IPS-18a (cell line): Measurements from ENCODE around the gene DDX11.
"Not testable (repeated sequence)": the region's sequence is repeated elsewhere in the genome, so short reads cannot be mapped to it uniquely, and the experiment has no call there.

Experiments used
- H3K27ac ChIP-seq: one replicate; pipeline ENCODE4 v1.5.1; 2013; ENCODE audit warnings: low read length
- H3K27me3 ChIP-seq: one replicate; pipeline ENCODE4 v1.6.1; 2013; ENCODE audit warnings: mild to moderate bottlenecking, low read length; ENCODE audit not compliant: control insufficient read depth, insufficient read depth
- H3K36me3 ChIP-seq: one replicate; pipeline ENCODE4 v1.6.1; 2013; ENCODE audit warnings: low read depth, low read length; ENCODE audit not compliant: control insufficient read depth
- H3K4me1 ChIP-seq: one replicate; pipeline ENCODE4 v1.6.1; 2013; ENCODE audit warnings: low read depth, low read length; ENCODE audit not compliant: control insufficient read depth
- H3K4me3 ChIP-seq: one replicate; pipeline ENCODE4 v1.5.1; 2013; ENCODE audit warnings: low read length
- H3K9ac ChIP-seq: one replicate; pipeline ENCODE4 v1.6.1; 2013; ENCODE audit warnings: mild to moderate bottlenecking, low read length, moderate library complexity
- H3K9me3 ChIP-seq: one replicate; pipeline ENCODE4 v1.6.1; 2013; ENCODE audit warnings: low read depth, low read length; ENCODE audit not compliant: control insufficient read depth

DDX11 gene

DNA sequence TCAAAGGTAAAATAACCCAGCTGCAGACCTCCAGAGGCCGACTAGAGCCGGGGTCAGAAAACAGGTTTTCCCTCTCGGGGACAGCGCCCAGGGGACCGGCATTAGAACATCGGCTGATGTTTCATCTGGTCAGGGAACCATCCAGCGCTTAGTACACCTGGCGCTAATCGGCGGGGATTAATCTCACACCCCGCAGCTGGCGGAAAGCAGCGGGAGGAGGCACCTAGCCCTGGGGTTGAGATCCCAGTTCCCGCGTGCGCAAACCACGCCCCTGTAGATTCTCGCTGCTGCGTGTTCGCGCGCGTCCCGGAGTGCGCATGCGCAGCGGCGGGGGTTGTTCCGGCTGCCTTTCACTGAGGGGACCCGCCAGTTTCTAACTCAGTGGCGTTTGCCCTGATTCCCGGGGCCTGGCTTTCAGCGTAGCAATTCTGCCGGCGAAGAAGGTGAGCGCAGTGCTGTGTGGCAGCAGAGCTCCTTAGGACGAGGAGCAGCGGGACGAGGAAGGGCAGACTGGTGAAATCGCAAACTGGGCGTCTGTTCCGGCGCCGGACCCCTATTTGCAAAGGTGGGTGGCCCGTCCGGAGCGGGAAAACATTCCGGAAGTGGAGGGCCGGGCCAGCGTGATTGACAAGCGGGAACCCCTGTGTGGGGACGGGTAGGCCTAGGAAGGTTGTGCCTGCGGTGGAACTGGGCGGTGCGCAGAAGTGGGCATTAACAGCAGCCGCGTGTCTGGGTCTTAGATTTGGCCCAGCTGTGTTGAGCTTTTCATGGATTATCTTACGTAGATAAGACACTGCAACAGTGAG lies at the start of gene DDX11:
TSS of gene DDX11 (plus strand) at position 334 of the 806 bp plus-strand sequence. CDS start 4,534 bp downstream, outside the sequence.
- H3K9me3 ChIP-seq, H3K36me3 ChIP-seq, H3K27me3 ChIP-seq, H3K4me1 ChIP-seq: not testable (repeated sequence)
- peak within 1 kb of the TSS; percentile 84 for H3K27ac ChIP-seq
- peak within 1 kb of the TSS; percentile 94 for H3K9ac ChIP-seq
- H3K4me3 ChIP-seq, result peak within 1 kb of the TSS; percentile 94

DNA sequence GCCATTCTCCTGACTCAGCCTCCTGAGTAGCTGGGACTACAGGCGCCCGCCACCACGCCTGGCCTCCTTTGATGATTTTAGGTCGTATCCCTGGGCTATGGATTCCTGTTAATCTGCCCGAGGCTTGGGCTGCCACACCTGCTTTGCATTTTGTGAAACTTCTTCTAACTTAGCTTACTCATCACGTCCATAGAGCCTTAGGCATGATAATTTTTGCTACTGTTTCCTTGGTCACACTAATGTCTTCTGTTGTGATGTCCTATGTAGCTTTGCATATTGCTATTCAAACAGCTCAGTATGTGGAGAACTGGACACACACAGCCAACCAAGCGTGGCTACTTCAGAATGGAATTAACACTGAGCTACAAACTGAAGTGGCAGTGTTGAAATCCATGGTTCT lies 47.5 kb upstream of the DDX11 start:
- Histone ChIP-seq H3K4me3 (no peak overlapping the region), H3K27me3 (no peaks in the 10 kb centered on the region), H3K9me3 (no peaks in the 10 kb centered on the region), H3K27ac (no peak overlapping the region), H3K4me1 (no peaks in the 10 kb centered on the region), H3K36me3 (no peaks in the 10 kb centered on the region), H3K9ac (no peak overlapping the region)

DNA sequence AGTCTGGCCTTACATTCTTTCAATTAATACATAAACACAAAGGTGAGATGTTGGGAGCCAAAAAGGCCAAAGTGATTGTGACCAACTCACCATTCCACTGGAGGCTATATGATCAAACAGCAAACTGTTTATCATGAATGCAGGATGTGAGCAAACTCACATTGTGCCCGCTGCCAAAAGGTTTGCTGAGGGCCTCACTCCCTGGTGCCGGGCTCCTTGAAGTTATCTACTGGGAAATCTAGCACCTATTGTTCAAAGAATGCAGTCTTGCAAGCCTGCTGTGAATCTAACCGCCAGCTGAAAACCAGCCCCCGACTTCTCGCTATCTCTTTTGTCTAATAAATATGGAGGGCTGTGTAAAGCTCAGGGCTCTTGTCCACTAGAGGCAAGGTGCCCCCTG lies 46.7 kb upstream of the DDX11 start:
- not testable (repeated sequence) for H3K9me3 ChIP-seq, H3K27ac ChIP-seq, H3K4me3 ChIP-seq, H3K27me3 ChIP-seq, H3K4me1 ChIP-seq, H3K36me3 ChIP-seq, H3K9ac ChIP-seq

DNA sequence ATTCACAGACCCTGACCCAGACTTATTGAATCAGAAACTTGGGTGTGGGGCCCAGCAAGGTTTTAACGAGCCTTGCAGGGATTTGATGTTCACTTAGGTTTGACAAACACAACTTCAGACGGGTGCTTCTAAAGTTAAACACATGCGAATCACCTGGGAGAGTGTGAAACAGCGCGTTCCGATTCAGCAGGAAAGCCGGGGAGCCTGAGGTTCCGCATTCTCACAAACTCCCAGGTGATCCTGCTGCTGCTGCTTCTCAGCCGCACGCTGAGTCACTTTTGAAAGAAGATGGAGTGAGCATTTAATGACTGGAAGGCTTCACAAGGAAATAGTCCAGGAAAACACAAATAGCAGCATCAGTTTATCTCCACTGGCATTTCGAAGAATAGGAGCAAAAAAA lies 44.2 kb upstream of the DDX11 start:
- Histone ChIP-seq H3K4me3 (no peak overlapping the region), H3K9ac (no peak overlapping the region), H3K27ac (no peak overlapping the region), H3K36me3 (no peaks in the 10 kb centered on the region), H3K4me1 (no peaks in the 10 kb centered on the region), H3K27me3 (no peaks in the 10 kb centered on the region), H3K9me3 (no peaks in the 10 kb centered on the region)

DNA sequence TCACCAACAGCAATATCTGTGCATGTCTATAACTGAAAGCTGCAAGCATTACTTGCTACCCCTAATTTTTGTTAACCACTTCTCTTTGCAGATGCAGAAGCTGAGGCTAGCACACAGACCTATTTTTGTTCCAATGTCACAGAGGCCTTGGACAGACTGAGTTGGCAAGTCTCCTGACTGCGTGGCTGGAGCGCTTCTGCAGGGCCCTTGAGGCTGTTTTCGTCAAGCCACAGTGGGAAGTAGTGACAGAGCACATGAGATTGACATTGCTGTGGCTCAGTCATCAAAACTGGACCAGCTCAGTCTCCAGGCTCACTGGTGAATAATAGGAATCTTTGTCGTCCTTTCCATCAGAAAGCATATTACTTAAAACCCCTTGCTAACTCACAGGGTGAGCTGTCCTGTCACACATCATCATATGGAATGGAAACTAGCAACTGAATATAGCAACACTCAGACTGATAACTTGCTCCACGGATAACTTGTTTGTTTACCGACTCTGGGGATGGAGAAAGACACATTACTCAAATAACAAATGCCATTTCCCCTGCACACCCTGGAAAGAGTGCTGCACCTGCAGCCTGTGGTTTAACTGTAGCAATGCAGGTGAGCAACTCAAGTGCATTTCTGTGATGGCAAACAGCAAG lies 43.6 kb upstream of the DDX11 start:
- no peak overlapping the region for H3K27ac ChIP-seq
- H3K27me3 ChIP-seq, result no peaks in the 10 kb centered on the region

DNA sequence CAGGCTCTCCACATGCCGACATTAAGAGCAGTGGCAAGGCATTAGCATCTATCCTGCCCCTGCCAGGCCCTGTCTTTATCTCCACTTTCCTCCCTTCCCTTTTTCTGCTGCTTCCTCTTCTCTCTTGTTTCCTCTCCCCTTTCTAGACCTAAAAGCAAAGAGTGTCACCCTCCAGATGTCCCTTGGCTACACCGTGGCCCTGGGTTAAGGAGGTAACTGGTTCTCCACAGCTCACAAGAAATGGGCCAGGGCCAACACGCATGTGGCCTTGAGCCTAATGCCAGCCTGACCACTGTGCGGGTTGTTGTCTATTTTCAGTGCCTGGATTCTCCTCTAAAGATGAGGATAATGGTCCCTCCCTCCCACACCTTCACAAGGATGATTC lies 41.7 kb upstream of the DDX11 start:
- no peaks in the 10 kb centered on the region for H3K36me3 ChIP-seq
- no peak overlapping the region for H3K27ac ChIP-seq
- no peaks in the 10 kb centered on the region for H3K9me3 ChIP-seq
- H3K4me1 ChIP-seq, result no peaks in the 10 kb centered on the region
- no peak overlapping the region for H3K9ac ChIP-seq
- no peak overlapping the region for H3K4me3 ChIP-seq
- no peaks in the 10 kb centered on the region for H3K27me3 ChIP-seq

More for the DNA sequence above, 43.6 kb upstream of the DDX11 start:
- Histone ChIP-seq H3K4me3 (no peak overlapping the region), H3K4me1 (no peaks in the 10 kb centered on the region), H3K9ac (no peak overlapping the region), H3K9me3 (no peaks in the 10 kb centered on the region), H3K36me3 (no peaks in the 10 kb centered on the region)

DNA sequence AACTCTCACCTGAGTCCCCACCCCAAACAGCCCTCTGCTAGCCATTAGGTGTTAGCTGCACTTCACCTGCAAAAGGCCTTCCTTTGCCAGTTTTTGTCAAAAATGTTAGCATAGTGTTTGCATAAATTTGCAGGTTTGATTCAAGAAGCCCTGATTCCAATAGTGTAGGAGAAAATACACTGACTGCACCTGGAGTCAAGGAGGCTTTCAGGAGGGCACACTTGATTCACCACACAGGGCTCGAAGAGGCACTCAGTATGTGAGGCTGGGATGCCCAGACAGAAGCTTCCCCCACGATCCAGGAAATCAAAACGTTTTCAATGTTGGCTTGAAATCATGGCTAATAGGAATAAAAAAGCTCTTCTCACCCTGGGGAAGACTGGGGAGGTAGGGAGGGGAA lies 40.5 kb upstream of the DDX11 start:
- Histone ChIP-seq H3K36me3 (no peaks in the 10 kb centered on the region), H3K27me3 (no peaks in the 10 kb centered on the region), H3K4me1 (no peaks in the 10 kb centered on the region)

DNA sequence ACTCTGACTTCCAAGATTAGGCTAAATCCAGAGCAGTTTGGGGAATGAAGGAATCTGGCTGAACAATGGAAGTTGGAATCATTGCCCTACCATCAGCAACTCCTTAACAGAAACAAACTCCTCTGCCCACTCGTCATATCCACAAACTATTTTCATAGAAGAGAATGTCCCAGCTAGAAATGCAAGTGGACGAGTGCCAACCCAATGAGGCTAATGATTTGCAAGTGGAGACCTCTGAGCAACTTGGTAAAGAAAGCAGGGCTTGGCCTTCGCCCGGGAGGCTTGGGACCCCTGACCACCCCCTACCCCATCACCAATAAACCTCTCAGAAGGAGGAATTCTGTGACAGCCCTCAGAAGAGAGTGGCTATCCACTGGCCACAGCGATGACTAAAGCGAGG lies 40.0 kb upstream of the DDX11 start:
- Histone ChIP-seq H3K4me1 (no peaks in the 10 kb centered on the region), H3K36me3 (no peaks in the 10 kb centered on the region), H3K27me3 (no peaks in the 10 kb centered on the region), H3K27ac (no peak overlapping the region), H3K4me3 (no peak overlapping the region), H3K9me3 (no peaks in the 10 kb centered on the region), H3K9ac (no peak overlapping the region)

More for the DNA sequence above, 40.5 kb upstream of the DDX11 start:
- H3K4me3 ChIP-seq, result no peak overlapping the region
- no peak overlapping the region for H3K9ac ChIP-seq
- H3K9me3 ChIP-seq, result no peaks in the 10 kb centered on the region
- no peak overlapping the region for H3K27ac ChIP-seq

DNA sequence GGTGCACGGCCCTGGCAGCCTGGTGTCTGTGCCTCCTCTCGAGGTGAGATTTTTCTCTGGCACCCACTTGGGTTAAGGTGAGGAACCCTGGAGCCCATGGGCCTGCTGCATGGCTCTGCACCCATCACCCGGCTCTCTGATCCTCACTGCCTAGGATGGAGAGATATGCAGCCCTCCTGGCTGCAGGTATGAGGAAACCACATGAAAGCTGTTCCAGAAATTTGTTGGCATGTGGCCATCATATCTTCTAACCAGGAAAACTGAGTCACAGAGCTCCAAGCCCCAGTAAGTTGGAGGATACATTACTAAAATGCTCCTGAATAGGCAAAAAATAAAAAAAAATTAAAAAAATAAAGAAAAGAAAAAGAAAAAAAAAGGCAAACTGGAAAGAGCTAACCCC lies 39.3 kb upstream of the DDX11 start:
- H3K27ac ChIP-seq, result no peak overlapping the region
- H3K4me3 ChIP-seq, result no peak overlapping the region
- H3K4me1 ChIP-seq, result no peaks in the 10 kb centered on the region
- H3K9me3 ChIP-seq, result no peaks in the 10 kb centered on the region
- H3K36me3 ChIP-seq, result no peaks in the 10 kb centered on the region
- no peak overlapping the region for H3K9ac ChIP-seq
- H3K27me3 ChIP-seq, result no peaks in the 10 kb centered on the region

DNA sequence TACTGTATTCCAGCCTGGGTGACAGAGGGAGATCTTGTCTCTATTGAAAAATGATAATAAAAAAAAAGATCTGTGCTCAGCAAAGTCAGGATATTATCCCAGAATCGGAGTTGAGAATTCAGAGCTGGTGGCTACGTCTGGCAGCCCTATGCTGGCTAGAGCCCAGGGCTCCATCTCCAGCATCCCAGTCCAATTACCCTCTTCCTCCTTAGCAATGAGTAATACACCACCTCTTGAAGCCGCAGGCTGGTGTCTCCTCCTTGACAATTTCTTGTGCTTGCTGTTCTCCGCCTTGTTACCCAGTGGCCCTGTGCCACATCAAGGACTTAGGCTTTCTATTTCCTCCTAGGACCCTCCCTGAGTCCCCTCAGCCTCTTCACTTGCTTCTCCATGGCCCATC lies 38.4 kb upstream of the DDX11 start:
- Histone ChIP-seq H3K9ac (no peak overlapping the region), H3K9me3 (no peaks in the 10 kb centered on the region), H3K4me3 (no peak overlapping the region), H3K27ac (no peak overlapping the region), H3K27me3 (no peaks in the 10 kb centered on the region), H3K36me3 (no peaks in the 10 kb centered on the region), H3K4me1 (no peaks in the 10 kb centered on the region)

DNA sequence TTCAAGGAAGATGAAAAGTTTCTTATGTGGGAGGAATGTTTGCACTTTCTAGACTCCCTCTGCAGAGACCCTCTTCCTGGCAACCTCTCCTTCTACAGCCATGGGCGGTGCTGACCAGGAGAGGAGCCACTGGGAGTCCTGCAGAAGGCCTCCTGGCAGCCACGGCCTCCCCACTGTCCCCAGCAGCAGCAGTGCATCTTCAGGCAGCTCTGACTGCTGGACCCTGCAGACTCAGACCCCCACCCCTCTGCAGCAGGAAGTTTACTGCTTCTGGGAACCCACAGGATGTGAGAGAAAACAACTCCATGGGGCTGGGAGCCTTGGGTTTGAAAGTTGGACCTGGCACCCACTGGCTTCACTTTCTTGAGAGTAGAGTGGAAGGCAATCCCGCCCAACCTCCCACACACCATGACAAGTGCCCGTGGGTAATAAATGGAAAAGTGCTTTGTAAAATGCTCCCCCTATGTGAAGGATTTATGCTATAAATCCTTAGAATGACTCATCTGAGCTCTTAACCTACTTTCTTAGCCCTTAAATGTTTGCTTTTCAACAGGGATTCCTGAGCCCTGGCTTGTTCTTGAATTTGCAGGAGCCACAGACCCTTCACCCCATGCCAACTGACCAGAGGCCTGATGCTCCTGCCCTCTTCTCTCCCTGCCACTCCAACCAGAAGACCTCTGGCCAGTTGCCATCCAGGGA lies 37.5 kb upstream of the DDX11 start:
- Histone ChIP-seq H3K27ac (no peak overlapping the region), H3K9me3 (no peaks in the 10 kb centered on the region), H3K9ac (no peak overlapping the region), H3K27me3 (no peaks in the 10 kb centered on the region), H3K36me3 (no peaks in the 10 kb centered on the region), H3K4me3 (no peak overlapping the region), H3K4me1 (no peaks in the 10 kb centered on the region)
